ENCODE data around the gene MAPKBP1.

- TF ChIP-seq CTCF (IDR thresholded peaks at IDR 0.05) (no peak), POLR2A (IDR thresholded peaks at IDR 0.05) (no peak)
Measured at GRCh38 chr15:41791547-41791937, 17.3 kb downstream of the MAPKBP1 start.
